ENCODE data around the gene ERF. TPM values are rescaled to one million over a fixed set of nuclear protein-coding genes. Genes with fewer than 3 reads are reported as not detected.

The ERF gene
- total RNA-seq, 1 donor from 2014 or later: 64.5 TPM

DNA sequence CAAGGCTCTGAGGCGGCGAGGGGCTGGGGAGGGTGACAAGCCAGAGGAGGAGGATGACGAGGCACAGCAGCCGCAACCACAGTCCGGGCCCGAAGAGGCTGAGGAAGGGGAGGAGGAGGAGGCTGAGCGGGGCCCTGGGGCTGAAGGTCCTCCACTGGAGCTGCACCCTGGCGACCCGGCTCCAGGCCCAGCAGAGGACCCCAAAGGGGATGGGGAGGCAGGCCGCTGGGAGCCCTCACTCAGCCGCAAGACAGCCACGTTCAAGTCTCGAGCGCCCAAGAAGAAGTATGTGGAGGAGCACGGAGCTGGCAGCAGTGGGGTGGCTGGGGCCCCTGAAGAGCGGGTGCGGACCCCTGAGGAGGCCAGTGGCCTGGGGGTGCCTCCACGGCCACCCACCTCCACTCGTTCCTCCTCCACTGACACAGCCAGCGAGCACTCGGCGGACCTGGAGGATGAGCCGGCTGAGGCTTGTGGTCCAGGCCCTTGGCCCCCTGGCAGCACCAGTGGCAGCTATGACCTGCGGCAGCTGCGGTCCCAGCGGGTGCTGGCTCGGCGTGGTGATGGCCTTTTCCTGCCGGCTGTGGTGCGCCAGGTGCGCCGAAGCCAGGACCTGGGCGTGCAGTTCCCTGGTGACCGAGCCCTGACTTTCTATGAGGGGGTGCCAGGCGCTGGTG, 17.1 kb upstream of the ERF start:
- Mint-ChIP-seq H3K27ac (ENCODE audit: unreplicated experiment) (no peak overlapping the region), H3K4me1 (ENCODE audit: low read depth) (peaks cover 43% of the 10 kb centered on the region), H3K27me3 (ENCODE audit: low read depth) (no peaks in the 10 kb centered on the region), H3K36me3 (ENCODE audit: low read depth) (peaks cover 15% of the 10 kb centered on the region), H3K9me3 (ENCODE audit: low read depth) (no peaks in the 10 kb centered on the region), H3K4me3 (ENCODE audit: unreplicated experiment) (no peak overlapping the region)
- TF ChIP-seq, protein P1, sequence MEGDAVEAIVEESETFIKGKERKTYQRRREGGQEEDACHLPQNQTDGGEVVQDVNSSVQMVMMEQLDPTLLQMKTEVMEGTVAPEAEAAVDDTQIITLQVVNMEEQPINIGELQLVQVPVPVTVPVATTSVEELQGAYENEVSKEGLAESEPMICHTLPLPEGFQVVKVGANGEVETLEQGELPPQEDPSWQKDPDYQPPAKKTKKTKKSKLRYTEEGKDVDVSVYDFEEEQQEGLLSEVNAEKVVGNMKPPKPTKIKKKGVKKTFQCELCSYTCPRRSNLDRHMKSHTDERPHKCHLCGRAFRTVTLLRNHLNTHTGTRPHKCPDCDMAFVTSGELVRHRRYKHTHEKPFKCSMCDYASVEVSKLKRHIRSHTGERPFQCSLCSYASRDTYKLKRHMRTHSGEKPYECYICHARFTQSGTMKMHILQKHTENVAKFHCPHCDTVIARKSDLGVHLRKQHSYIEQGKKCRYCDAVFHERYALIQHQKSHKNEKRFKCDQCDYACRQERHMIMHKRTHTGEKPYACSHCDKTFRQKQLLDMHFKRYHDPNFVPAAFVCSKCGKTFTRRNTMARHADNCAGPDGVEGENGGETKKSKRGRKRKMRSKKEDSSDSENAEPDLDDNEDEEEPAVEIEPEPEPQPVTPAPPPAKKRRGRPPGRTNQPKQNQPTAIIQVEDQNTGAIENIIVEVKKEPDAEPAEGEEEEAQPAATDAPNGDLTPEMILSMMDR (IDR thresholded peaks at IDR 0.05): no peak
- DNase-seq (ENCODE audit: low spot score): no peak

DNA sequence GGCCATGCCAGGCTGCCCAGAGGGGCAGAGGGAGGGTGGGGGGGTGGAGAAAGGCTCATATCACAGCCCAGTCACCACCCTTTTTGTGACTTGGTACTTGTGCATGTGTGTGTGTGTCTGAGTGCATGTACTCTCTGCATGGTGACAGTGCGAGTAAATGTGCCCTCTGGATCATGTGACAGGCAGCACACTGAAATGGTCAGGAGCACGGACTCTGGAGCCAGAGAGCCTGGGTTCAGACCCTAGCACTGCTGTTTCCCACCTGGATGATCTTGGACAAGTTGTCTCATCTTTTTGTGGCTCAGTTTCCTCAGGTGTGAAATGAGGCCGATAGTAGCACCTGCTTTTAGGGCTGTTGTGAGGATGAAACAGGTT, 16.1 kb upstream of the ERF start:
- Mint-ChIP-seq H3K4me3 (ENCODE audit: unreplicated experiment) (peak overlapping the region; percentile 44), H3K27me3 (ENCODE audit: low read depth) (no peaks in the 10 kb centered on the region), H3K9me3 (ENCODE audit: low read depth) (no peaks in the 10 kb centered on the region), H3K27ac (ENCODE audit: unreplicated experiment) (peak overlapping the region; percentile 79), H3K4me1 (ENCODE audit: low read depth) (peaks cover 34% of the 10 kb centered on the region), H3K36me3 (ENCODE audit: low read depth) (peaks cover 13% of the 10 kb centered on the region)
- no peak for DNase-seq (ENCODE audit: low spot score)
- TF ChIP-seq, protein P1 (IDR thresholded peaks at IDR 0.05): no peak

DNA sequence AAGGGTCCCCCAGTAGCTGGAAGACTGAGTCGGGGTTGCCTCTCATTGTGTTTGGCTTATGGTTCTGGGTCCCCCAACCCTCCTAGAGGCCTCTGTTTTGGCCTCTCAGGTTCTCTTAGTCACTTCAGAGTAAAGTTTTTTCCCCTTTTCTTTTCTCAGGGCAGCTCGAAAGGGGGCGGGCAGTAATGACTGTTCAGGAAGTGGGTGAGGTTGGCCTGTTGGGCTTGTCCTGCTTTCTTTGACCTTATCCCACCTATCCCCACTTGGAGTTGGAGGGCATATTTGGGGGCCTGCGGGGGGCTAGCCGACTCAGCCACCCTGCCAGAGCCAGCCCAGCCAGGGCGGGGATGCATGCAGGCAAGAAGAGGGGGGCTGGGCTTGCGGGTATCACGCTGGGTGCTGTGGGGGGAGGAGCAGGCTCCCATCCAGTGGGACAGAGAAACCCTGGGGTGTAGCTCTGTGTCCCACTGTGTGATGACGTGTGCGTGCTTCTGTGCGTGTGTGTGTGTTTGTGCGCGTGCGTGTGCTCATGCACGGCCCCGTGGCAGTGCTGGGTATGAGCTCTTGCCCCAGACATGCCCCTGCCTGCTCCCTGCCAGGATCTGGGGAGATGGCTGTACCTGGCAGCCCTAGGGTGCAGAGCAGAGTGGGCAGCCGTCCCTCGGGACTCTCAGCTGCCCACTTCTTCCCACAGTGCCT, 15.6 kb upstream of the ERF start:
- Mint-ChIP-seq H3K4me1 (ENCODE audit: low read depth) (peaks cover 31% of the 10 kb centered on the region), H3K9me3 (ENCODE audit: low read depth) (no peaks in the 10 kb centered on the region), H3K27ac (ENCODE audit: unreplicated experiment) (peak overlapping the region; percentile 97), H3K27me3 (ENCODE audit: low read depth) (no peaks in the 10 kb centered on the region), H3K36me3 (ENCODE audit: low read depth) (peaks cover 12% of the 10 kb centered on the region), H3K4me3 (ENCODE audit: unreplicated experiment) (no peak overlapping the region)
- no peak for DNase-seq (ENCODE audit: low spot score)
- TF ChIP-seq, protein P1 (IDR thresholded peaks at IDR 0.05): no peak

DNA sequence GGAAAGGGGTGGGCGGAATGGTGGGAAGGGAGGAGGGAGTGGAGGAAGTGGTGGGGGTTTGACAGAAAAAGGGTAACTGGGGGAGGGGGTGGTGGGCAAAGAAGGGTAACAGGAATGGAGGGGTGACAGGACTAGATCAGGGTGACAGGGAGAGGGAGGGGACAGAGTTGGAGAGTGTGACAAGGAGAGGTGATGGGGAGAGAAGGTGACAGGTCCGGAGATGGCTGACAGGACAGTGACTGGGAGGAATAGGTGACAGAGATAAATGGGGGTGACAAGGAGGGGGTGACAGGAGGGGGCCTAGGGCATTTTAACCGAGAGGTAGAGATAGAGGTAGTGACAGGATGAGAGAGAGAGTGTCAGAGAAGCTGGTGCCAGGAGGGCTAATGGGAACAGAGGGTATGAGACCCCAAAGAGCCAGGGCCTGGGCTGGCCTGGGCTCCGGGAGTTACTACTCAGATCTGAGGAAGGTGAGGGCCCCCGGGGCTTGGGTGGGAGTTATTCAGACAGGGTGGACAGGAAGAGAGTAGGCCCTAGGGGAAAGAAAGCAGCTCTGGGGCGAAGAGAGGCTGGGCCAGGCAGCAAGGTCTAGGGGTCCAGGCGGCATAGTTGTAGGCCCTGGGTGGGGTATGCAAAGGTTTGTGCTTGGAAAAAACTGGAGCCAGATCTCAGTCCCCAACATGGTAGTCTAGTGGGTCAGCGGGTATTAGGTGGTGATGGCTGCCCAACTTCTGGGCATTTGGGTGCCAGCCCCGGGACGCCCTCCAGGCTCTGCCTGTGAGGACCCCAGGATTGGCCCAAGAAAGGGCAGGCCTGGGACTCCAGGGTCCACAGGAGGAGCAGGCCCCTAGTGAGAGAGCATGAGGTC, 14.8 kb upstream of the ERF start:
- TF ChIP-seq, protein P1 (IDR thresholded peaks at IDR 0.05): no peak
- no peak for DNase-seq (ENCODE audit: low spot score)
- Mint-ChIP-seq H3K36me3 (ENCODE audit: low read depth) (peaks cover 6% of the 10 kb centered on the region), H3K4me1 (ENCODE audit: low read depth) (peaks cover 23% of the 10 kb centered on the region), H3K9me3 (ENCODE audit: low read depth) (no peaks in the 10 kb centered on the region), H3K27ac (ENCODE audit: unreplicated experiment) (peak overlapping the region; percentile 97), H3K27me3 (ENCODE audit: low read depth) (no peaks in the 10 kb centered on the region), H3K4me3 (ENCODE audit: unreplicated experiment) (no peak overlapping the region)

Data from chondrocyte (in vitro differentiated cells).